ENCODE results near the gene LRMDA.
A peak's percentile ranks its signal among the peaks of the same experiment; 100 is the strongest.

The LRMDA gene

GRCh38 chr10:75606203-75606779, 174.9 kb downstream of the LRMDA start:
- DNase-seq (ENCODE audit: extremely low spot score), result peak; percentile 31
- TF ChIP-seq CTCF (IDR thresholded peaks at IDR 0.05; ENCODE audit: control extremely low read depth, extremely low read depth, low read depth, missing control alignments), result no peak
- ChIA-PET CTCF (no interaction called here), POLR2A (no interaction called here)

DNA sequence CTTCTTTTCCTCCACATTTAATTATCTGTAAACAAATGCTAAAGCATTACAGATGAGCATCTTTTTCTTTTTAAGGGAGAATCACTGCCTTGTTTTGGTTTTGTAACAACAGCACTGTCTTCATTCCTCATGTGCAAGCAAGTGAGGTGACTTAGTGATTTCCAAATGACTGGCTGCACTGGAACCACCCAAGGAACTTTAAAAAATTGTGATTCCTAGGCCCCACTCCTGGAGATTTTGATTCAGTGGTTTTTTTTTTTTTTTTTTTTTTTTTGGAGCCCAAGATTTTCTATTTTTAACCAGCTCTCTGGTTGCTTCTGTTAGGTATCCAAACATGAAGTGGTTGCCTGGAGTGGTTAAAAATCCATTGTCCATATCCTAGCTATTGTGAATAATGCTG, 176.2 kb downstream of the LRMDA start:
- ChIA-PET POLR2A (no interaction called here), CTCF (no interaction called here)
- TF ChIP-seq CTCF (IDR thresholded peaks at IDR 0.05; ENCODE audit: control extremely low read depth, extremely low read depth, low read depth, missing control alignments), result no peak
- DNase-seq (ENCODE audit: extremely low spot score), result no peak

- no peak for TF ChIP-seq CTCF (IDR thresholded peaks at IDR 0.05; ENCODE audit: control extremely low read depth, extremely low read depth, low read depth, missing control alignments)
- ChIA-PET POLR2A (no interaction called here), CTCF (interaction anchor here (0.9 kb wide), 1 partner anchor 15 kb away, joined by 3 read pairs; no protein-coding TSS in a partner anchor)
- no peak for DNase-seq (ENCODE audit: extremely low spot score)
Observed at GRCh38 chr10:75610183-75610582, 178.8 kb downstream of the LRMDA start.

GRCh38 chr10:75611172-75611992, 180.0 kb downstream of the LRMDA start:
- no peak for DNase-seq (ENCODE audit: extremely low spot score)
- ChIA-PET POLR2A (no interaction called here), CTCF (no interaction called here)
- TF ChIP-seq CTCF (IDR thresholded peaks at IDR 0.05; ENCODE audit: control extremely low read depth, extremely low read depth, low read depth, missing control alignments), result no peak

DNA sequence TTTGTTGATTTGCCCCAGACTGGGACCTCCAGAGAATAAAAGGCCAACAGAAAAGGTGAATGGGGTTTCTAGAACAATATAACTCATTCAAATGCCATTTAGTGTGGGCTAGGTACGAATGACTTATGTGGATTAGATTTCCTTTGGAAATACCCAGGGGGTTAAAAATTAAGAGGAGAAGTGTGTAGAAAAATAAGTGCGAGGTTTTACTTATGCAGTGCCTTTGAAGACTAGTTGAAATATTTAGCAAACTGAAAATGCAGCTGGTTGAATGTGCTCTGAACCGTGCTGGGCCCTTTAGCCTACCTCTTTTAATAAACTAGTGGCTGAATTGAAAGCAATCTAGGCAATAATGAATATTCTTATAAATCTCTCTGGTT, 180.6 kb downstream of the LRMDA start:
- no peak for TF ChIP-seq CTCF (IDR thresholded peaks at IDR 0.05; ENCODE audit: control extremely low read depth, extremely low read depth, low read depth, missing control alignments)
- DNase-seq (ENCODE audit: extremely low spot score), result no peak
- POLR2A ChIA-PET, result no interaction called here
- CTCF ChIA-PET, result no interaction called here

DNA sequence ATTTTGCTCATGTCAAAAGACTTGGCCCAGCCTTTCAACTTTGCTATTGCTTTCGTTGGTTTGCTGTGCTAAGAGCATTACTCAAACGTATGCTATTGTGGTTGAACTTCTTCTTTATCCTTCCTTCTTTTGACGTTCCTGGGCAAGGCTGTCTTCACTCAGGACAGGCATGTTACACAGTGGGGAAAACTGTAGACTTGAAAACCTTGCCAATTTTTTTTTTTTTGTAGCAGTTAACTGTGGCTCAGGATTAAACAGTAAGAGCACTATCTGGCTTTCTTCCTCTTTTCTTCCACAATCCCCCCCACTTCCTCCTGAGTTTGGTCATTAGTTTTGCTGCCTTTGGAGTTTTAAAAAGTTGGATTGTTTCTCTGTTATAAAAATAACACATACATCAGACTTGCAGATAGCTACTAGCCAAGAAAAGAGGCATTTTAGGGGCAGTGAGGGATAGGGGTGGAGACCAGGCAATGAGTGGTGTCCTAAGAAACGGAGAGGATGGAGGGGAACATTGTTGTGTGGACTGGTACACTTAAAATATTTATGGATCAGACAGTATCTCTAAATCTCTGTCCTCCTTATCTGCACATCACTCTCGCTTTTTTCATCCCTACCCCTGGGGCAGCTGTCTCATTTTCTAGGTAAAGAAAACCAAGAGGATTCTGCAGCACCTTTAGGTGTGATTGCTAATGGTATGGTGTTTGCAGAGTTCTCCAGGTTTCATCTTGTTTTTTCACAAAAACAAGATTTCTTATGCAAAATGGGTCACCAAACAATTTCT, 181.7 kb downstream of the LRMDA start:
- no peak for TF ChIP-seq CTCF (IDR thresholded peaks at IDR 0.05; ENCODE audit: control extremely low read depth, extremely low read depth, low read depth, missing control alignments)
- DNase-seq (ENCODE audit: extremely low spot score), result no peak
- ChIA-PET POLR2A (no interaction called here), CTCF (no interaction called here)

Measured in GM10248 (cell line).